ENCODE data around the gene DCC.

The DCC gene

DNA sequence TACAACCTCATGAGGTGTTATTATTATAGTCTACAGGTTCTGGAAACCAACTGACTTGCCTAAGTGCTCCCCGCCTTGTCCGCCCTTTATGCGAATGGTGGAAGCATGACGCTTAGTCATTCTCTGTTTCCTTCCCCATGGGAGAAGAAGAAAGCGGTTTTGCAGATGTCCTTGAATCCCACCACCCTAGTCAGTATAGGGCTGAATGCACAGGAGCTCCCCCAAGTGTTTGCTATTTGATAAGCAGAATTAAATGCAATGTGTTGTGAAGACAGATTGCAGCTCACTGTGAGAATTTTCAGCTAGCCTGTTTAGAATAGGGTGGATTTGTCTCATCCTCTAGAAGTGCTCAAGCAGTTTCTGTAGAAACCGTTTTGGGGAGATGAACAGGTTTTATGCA is 652.0 kb downstream of the DCC start:
- Histone ChIP-seq H3K27me3 (ENCODE audit: insufficient read depth, poor library complexity, severe bottlenecking) (no peaks in the 10 kb centered on the region), H3K9me3 (ENCODE audit: severe bottlenecking) (no peaks in the 10 kb centered on the region), H3K4me1 (ENCODE audit: insufficient read depth, poor library complexity, severe bottlenecking) (no peaks in the 10 kb centered on the region), H3K36me3 (ENCODE audit: low read depth) (no peaks in the 10 kb centered on the region), H3K4me3 (ENCODE audit: severe bottlenecking) (no peak overlapping the region), H3K27ac (ENCODE audit: poor library complexity, severe bottlenecking) (no peak overlapping the region)
- DNase-seq (ENCODE audit: low spot score) (no peak), ATAC-seq (ENCODE audit: low read depth) (no peak)
- TF ChIP-seq, protein P1, sequence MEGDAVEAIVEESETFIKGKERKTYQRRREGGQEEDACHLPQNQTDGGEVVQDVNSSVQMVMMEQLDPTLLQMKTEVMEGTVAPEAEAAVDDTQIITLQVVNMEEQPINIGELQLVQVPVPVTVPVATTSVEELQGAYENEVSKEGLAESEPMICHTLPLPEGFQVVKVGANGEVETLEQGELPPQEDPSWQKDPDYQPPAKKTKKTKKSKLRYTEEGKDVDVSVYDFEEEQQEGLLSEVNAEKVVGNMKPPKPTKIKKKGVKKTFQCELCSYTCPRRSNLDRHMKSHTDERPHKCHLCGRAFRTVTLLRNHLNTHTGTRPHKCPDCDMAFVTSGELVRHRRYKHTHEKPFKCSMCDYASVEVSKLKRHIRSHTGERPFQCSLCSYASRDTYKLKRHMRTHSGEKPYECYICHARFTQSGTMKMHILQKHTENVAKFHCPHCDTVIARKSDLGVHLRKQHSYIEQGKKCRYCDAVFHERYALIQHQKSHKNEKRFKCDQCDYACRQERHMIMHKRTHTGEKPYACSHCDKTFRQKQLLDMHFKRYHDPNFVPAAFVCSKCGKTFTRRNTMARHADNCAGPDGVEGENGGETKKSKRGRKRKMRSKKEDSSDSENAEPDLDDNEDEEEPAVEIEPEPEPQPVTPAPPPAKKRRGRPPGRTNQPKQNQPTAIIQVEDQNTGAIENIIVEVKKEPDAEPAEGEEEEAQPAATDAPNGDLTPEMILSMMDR (IDR thresholded peaks at IDR 0.05; ENCODE audit: poor library complexity, severe bottlenecking), result peak; percentile 26

DNA sequence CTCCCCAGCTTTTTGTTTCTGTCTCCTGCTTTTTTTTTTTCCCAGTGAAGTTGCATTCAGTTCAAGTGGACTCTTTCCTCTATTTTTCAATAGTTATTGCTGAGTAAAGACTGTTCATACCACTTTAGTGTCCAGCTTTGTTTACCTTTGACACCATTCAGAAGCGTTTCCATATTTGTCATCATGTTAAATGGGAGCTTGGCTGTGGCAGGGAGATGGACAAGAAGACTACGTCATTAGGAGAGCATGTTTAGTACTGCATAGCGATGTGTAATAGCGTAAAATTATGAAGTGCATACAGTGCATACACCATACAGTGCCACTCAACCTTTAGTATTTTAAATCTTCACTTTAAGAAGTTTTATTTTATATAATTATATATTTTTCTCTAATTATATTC is 655.9 kb downstream of the DCC start:
- TF ChIP-seq, protein P1 (IDR thresholded peaks at IDR 0.05; ENCODE audit: poor library complexity, severe bottlenecking), result no peak
- ATAC-seq (ENCODE audit: low read depth) (no peak), DNase-seq (ENCODE audit: low spot score) (no peak)
- Histone ChIP-seq H3K4me3 (ENCODE audit: severe bottlenecking) (no peak overlapping the region), H3K27me3 (ENCODE audit: insufficient read depth, poor library complexity, severe bottlenecking) (no peaks in the 10 kb centered on the region), H3K27ac (ENCODE audit: poor library complexity, severe bottlenecking) (no peak overlapping the region), H3K4me1 (ENCODE audit: insufficient read depth, poor library complexity, severe bottlenecking) (no peaks in the 10 kb centered on the region), H3K9me3 (ENCODE audit: severe bottlenecking) (no peaks in the 10 kb centered on the region), H3K36me3 (ENCODE audit: low read depth) (no peaks in the 10 kb centered on the region)

DNA sequence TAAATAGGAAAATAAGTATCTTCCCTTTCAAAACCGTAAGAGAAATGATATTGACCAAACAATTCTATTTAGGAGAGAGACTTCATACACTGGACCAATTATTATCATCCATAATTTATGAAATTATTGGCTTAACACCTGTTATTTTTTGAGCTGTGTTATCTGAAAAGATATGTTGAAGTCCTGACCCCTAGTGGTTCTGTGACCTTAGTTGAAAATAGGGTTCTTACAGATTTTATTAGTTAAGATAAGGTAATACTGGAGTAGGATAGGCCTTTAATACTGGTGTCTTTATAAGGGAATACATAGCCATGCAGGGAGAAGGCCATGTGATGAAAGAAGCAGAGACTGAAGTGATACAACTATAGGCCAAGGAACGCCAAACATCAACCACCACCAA is 659.6 kb downstream of the DCC start:
- H3K27ac ChIP-seq (ENCODE audit: poor library complexity, severe bottlenecking), result no peak overlapping the region
- DNase-seq (ENCODE audit: low spot score) (no peak), ATAC-seq (ENCODE audit: low read depth) (no peak)
- no peaks in the 10 kb centered on the region for H3K36me3 ChIP-seq (ENCODE audit: low read depth)
- H3K9me3 ChIP-seq (ENCODE audit: severe bottlenecking), result no peaks in the 10 kb centered on the region
- TF ChIP-seq, protein P1 (IDR thresholded peaks at IDR 0.05; ENCODE audit: poor library complexity, severe bottlenecking), result peak; percentile 15
- H3K4me1 ChIP-seq (ENCODE audit: insufficient read depth, poor library complexity, severe bottlenecking), result no peaks in the 10 kb centered on the region
- no peaks in the 10 kb centered on the region for H3K27me3 ChIP-seq (ENCODE audit: insufficient read depth, poor library complexity, severe bottlenecking)
- no peak overlapping the region for H3K4me3 ChIP-seq (ENCODE audit: severe bottlenecking)

DNA sequence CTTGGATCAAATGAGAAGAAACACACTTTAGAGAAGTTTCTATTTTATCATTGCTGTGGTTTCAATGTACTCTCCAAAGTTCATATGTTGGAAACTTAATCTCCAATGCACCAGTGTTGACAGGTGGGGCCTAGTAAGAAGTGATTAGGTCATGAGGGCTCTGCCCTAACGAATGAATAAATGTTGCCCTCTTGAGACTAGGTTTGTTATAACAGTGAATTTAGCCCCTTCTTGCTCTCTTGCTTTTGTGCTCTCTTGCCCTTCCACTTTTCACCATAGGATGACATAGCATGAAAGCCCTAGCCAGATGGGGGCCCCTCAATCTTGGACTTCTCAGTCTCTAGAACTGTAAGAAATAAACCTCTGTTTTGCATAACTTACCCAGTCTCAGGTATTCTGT is 664.8 kb downstream of the DCC start:
- ATAC-seq (ENCODE audit: low read depth) (0 out of 3 replicates have a peak, but pooled peaks have one; percentile 21), DNase-seq (ENCODE audit: low spot score) (no peak)
- Histone ChIP-seq H3K27ac (ENCODE audit: poor library complexity, severe bottlenecking) (no peak overlapping the region), H3K27me3 (ENCODE audit: insufficient read depth, poor library complexity, severe bottlenecking) (peaks cover 5% of the 10 kb centered on the region), H3K9me3 (ENCODE audit: severe bottlenecking) (no peaks in the 10 kb centered on the region), H3K4me1 (ENCODE audit: insufficient read depth, poor library complexity, severe bottlenecking) (no peaks in the 10 kb centered on the region), H3K36me3 (ENCODE audit: low read depth) (no peaks in the 10 kb centered on the region), H3K4me3 (ENCODE audit: severe bottlenecking) (no peak overlapping the region)
- TF ChIP-seq, protein P1 (IDR thresholded peaks at IDR 0.05; ENCODE audit: poor library complexity, severe bottlenecking), result peak; percentile 7

DNA sequence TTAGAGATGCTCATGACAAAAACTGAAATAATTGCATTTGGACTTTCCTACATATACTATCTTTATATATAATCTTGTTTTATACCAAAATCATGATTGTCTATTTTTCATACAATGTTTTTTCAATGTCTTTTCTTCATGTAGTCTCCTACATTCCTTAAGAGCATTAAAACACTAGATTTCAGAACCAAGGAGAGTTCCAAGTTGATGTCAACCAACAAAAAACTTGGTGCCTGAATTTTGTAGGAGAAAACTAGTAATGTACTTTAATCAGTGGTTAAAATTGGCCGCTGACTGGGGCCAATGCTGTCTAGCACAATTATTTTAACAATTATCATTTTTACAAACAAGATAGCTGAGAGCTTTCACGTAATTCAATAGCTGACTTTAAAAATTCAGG is 678.8 kb downstream of the DCC start:
- Histone ChIP-seq H3K27me3 (ENCODE audit: insufficient read depth, poor library complexity, severe bottlenecking) (no peaks in the 10 kb centered on the region), H3K36me3 (ENCODE audit: low read depth) (no peaks in the 10 kb centered on the region), H3K9me3 (ENCODE audit: severe bottlenecking) (no peaks in the 10 kb centered on the region), H3K27ac (ENCODE audit: poor library complexity, severe bottlenecking) (no peak overlapping the region), H3K4me1 (ENCODE audit: insufficient read depth, poor library complexity, severe bottlenecking) (no peaks in the 10 kb centered on the region), H3K4me3 (ENCODE audit: severe bottlenecking) (no peak overlapping the region)
- ATAC-seq (ENCODE audit: low read depth) (no peak), DNase-seq (ENCODE audit: low spot score) (no peak)
- TF ChIP-seq, protein P1 (IDR thresholded peaks at IDR 0.05; ENCODE audit: poor library complexity, severe bottlenecking), result no peak
